GM23338 (cell line): ENCODE data around the gene PI4K2A. TPM values are rescaled to one million over a fixed set of nuclear protein-coding genes. Genes with fewer than 3 reads are reported as not detected.
A peak's percentile ranks its signal among the peaks of the same experiment; 100 is the strongest.

ENCODE experiments used
- ATAC-seq: fragments of 200-7000 bp; cut with Tn5 transposase; 3 replicates; pipeline ENCODE4 v1.9.1; 2020
- DNase-seq: peaks from one replicate; pipeline ENCODE4 v3.0.0-alpha.2; 2015; ENCODE audit warnings: low spot score
- H2AFZ ChIP-seq: fragments of 200-600 bp; sonication (generic); 2 replicates; pipeline ENCODE4 v1.8.0; 2016; ENCODE audit warnings: antibody characterized with exemption, mild to moderate bottlenecking, moderate library complexity
- H3F3A ChIP-seq: fragments of 200-600 bp; sonication (generic); replicated peaks from 2 replicates; pipeline ENCODE4 v1.8.0; 2017; ENCODE audit warnings: antibody characterized with exemption, mixed run types, low read depth
- H3K27ac ChIP-seq: fragments of 200-600 bp; sonication (generic); 2 replicates; pipeline ENCODE4 v1.6.1; 2016; ENCODE audit warnings: low read depth
- H3K27me3 ChIP-seq: fragments of 200-600 bp; sonication (generic); 2 replicates; pipeline ENCODE4 v1.8.0; 2016; ENCODE audit warnings: mild to moderate bottlenecking, mixed run types, moderate library complexity; ENCODE audit not compliant: insufficient read depth
- H3K36me3 ChIP-seq: fragments of 200-600 bp; sonication (generic); 2 replicates; pipeline ENCODE4 v1.8.0; 2016; ENCODE audit warnings: mild to moderate bottlenecking; ENCODE audit not compliant: insufficient read depth
- H3K4me1 ChIP-seq: fragments of 200-600 bp; sonication (generic); 2 replicates; pipeline ENCODE4 v1.8.0; 2016; ENCODE audit warnings: mild to moderate bottlenecking, moderate library complexity; ENCODE audit not compliant: insufficient read depth
- H3K4me2 ChIP-seq: fragments of 200-600 bp; sonication (generic); 2 replicates; pipeline ENCODE4 v1.7.1; 2017; ENCODE audit warnings: mixed run types
- H3K4me3 ChIP-seq: fragments of 200-600 bp; sonication (generic); 2 replicates; pipeline ENCODE4 v1.6.1; 2016; ENCODE audit warnings: mixed run types
- H3K79me2 ChIP-seq: fragments of 200-600 bp; sonication (generic); replicated peaks from 2 replicates; pipeline ENCODE4 v1.8.0; 2017; ENCODE audit warnings: mild to moderate bottlenecking; ENCODE audit not compliant: insufficient read depth
- H3K9me2 ChIP-seq: fragments of 200-600 bp; sonication (generic); 2 replicates; pipeline ENCODE4 v1.8.0; 2017; ENCODE audit not compliant: insufficient read depth
- H4K20me1 ChIP-seq: fragments of 200-600 bp; sonication (generic); replicated peaks from 2 replicates; pipeline ENCODE4 v1.8.0; 2017; ENCODE audit warnings: mild to moderate bottlenecking; ENCODE audit not compliant: insufficient read depth
- H3K27ac Mint-ChIP-seq: 2 replicates; pipeline ENCODE4 v1.8.0; 2020; ENCODE audit warnings: inconsistent platforms, mild to moderate bottlenecking, moderate library complexity, mixed read lengths
- H3K27me3 Mint-ChIP-seq: 3 replicates; pipeline ENCODE4 v1.8.0; 2022; ENCODE audit warnings: low read depth, mild to moderate bottlenecking, moderate library complexity, mixed read lengths, inconsistent platforms; ENCODE audit not compliant: insufficient read depth, poor library complexity
- H3K36me3 Mint-ChIP-seq: 3 replicates; pipeline ENCODE4 v1.8.0; 2021; ENCODE audit warnings: low read depth, mild to moderate bottlenecking, inconsistent platforms, moderate library complexity, mixed read lengths
- H3K4me1 Mint-ChIP-seq: 3 replicates; pipeline ENCODE4 v1.8.0; 2020; ENCODE audit warnings: mild to moderate bottlenecking, inconsistent platforms, mixed read lengths
- H3K4me3 Mint-ChIP-seq: 3 replicates; pipeline ENCODE4 v1.8.0; 2021; ENCODE audit warnings: moderate library complexity, mild to moderate bottlenecking, inconsistent platforms, mixed read lengths
- H3K9me3 Mint-ChIP-seq: 3 replicates; pipeline ENCODE4 v1.8.0; 2020; ENCODE audit warnings: moderate library complexity, mild to moderate bottlenecking, inconsistent platforms, mixed read lengths
- CREB1 ChIP-seq: fragments of 250-450 bp; sonication (Bioruptor Pico); IDR thresholded peaks from 2 replicates; pipeline ENCODE4 v1.5.0; 2020; ENCODE audit warnings: low read depth, mild to moderate bottlenecking, moderate library complexity
- CTCF ChIP-seq, 2 experiments: fragments of 200-600 bp in 1 of 2; sonication (generic) in 1 of 2; conservative IDR thresholded peaks; 2 replicates each; pipeline versions ENCODE4 v1.5.1 to v1.6.1; 2016 to 2017; ENCODE audit warnings: antibody characterized with exemption in 2 of 2, low read depth in 2 of 2, mild to moderate bottlenecking in 2 of 2, moderate library complexity in 1 of 2
- ETS1 ChIP-seq: IDR thresholded peaks from 2 replicates; pipeline ENCODE4 v1.6.1; 2016; ENCODE audit warnings: antibody characterized with exemption
- EZH2 ChIP-seq: fragments of 200-600 bp; sonication (generic); IDR thresholded peaks from one replicate; pipeline ENCODE4 v1.8.0; 2017; ENCODE audit warnings: antibody characterized with exemption, mild to moderate bottlenecking, low read depth; ENCODE audit not compliant: unreplicated experiment
- EZH2phosphoT487 ChIP-seq: fragments of 200-600 bp; sonication (generic); IDR thresholded peaks from one replicate; pipeline ENCODE4 v1.8.1; 2018; ENCODE audit warnings: antibody characterized with exemption; ENCODE audit not compliant: unreplicated experiment
- JUNB ChIP-seq: IDR thresholded peaks from one replicate; pipeline ENCODE4 v1.6.1; 2016; ENCODE audit warnings: antibody characterized with exemption; ENCODE audit not compliant: unreplicated experiment
- NANOG ChIP-seq: IDR thresholded peaks from 2 replicates; pipeline ENCODE4 v1.6.1; 2016; ENCODE audit warnings: antibody characterized with exemption, borderline replicate concordance
- POLR2AphosphoS5 ChIP-seq: IDR thresholded peaks from 2 replicates; pipeline ENCODE4 v1.6.1; 2016; ENCODE audit warnings: antibody characterized with exemption, low read depth
- REST ChIP-seq: IDR thresholded peaks from one replicate; pipeline ENCODE4 v1.6.1; 2018; ENCODE audit warnings: antibody characterized with exemption; ENCODE audit not compliant: unreplicated experiment
- ZNF114 ChIP-seq: fragments of 250-450 bp; sonication (Bioruptor Pico); IDR thresholded peaks from 2 replicates; pipeline ENCODE4 v1.5.0; 2020; ENCODE audit warnings: mild to moderate bottlenecking, moderate library complexity
- polyA plus RNA-seq: library from polyadenylated mRNA; unstranded; fragments of >200 nt; fragmentation: Nextera tagmentation; extraction: Ambion mirVana; gene quantifications from 2 replicates; pipeline ENCODE4 v1.2.1, GENCODE V29; 2016
- total RNA-seq: library from RNA; depleted of rRNA; stranded (reverse); fragments of >200 nt; shearing (Covaris generic); gene quantifications from 2 replicates; pipeline ENCODE4 v1.2.3, GENCODE V29; 2014

PI4K2A gene
- total and polyA plus RNA-seq, 2 experiments from 2014 or later: 8.1 to 29.2 TPM

GRCh38 chr10:97684866-97685394 lies 44.5 kb downstream of the PI4K2A start:
- Histone ChIP-seq H3K36me3 (no peaks in the 10 kb centered on the region), H3K4me2 (peak overlapping the region; percentile 96; the same call in 1 of the 2 replicates), H3F3A (peaks cover 11% of the 10 kb centered on the region), H3K27me3 (no peaks in the 10 kb centered on the region), H3K79me2 (peaks cover 25% of the 10 kb centered on the region), H3K4me1 (peaks cover 25% of the 10 kb centered on the region), H2AFZ (no peak overlapping the region), H3K9me2 (no peaks in the 10 kb centered on the region), H3K27ac (no peak overlapping the region), H4K20me1 (peaks cover 21% of the 10 kb centered on the region), H3K4me3 (peak overlapping the region; percentile 82; the same call in 1 of the 2 replicates)
- H3K4me1 Mint-ChIP-seq: peaks cover 22% of the 10 kb centered on the region
- no peak overlapping the region for H3K27ac Mint-ChIP-seq
- peak overlapping the region; percentile 13; the same call in 1 of the 3 replicates for H3K4me3 Mint-ChIP-seq
- no peaks in the 10 kb centered on the region for H3K36me3 Mint-ChIP-seq
- no peaks in the 10 kb centered on the region for H3K9me3 Mint-ChIP-seq
- H3K27me3 Mint-ChIP-seq: peaks cover 8% of the 10 kb centered on the region
- DNase-seq (no peak), ATAC-seq (no peak)
- TF ChIP-seq REST (no peak), NANOG (no peak), EZH2 (no peak)

GRCh38 chr10:97685395-97685958 lies 45.0 kb downstream of the PI4K2A start:
- H2AFZ ChIP-seq: no peak overlapping the region
- peaks cover 19% of the 10 kb centered on the region for H4K20me1 ChIP-seq
- H3K27ac ChIP-seq: no peak overlapping the region
- Mint-ChIP-seq H3K27me3 (peaks cover 8% of the 10 kb centered on the region), H3K4me3 (peak overlapping the region; percentile 93; the same call in 2 of the 3 replicates), H3K36me3 (no peaks in the 10 kb centered on the region), H3K27ac (no peak overlapping the region), H3K4me1 (peaks cover 22% of the 10 kb centered on the region), H3K9me3 (no peaks in the 10 kb centered on the region)
- peak overlapping the region; percentile 82 for H3K4me3 ChIP-seq
- H3F3A ChIP-seq: peaks cover 11% of the 10 kb centered on the region
- ATAC-seq: peak; percentile 11
- no peaks in the 10 kb centered on the region for H3K9me2 ChIP-seq
- peaks cover 25% of the 10 kb centered on the region for H3K4me1 ChIP-seq
- no peaks in the 10 kb centered on the region for H3K36me3 ChIP-seq
- H3K4me2 ChIP-seq: peak overlapping the region; percentile 96
- TF ChIP-seq EZH2phosphoT487 (no peak), JUNB (no peak), ZNF114 (no peak), POLR2AphosphoS5 (no peak), ETS1 (no peak), CREB1 (no peak), CTCF (conservative IDR thresholded peaks at IDR 0.05; ENCODE audit: low read depth in 2 of 2) (peak; percentile 11 to 47; a peak in 2 of 4 replicates), REST (no peak)
- peaks cover 25% of the 10 kb centered on the region for H3K79me2 ChIP-seq
- DNase-seq: peak; percentile 72
- no peaks in the 10 kb centered on the region for H3K27me3 ChIP-seq
